DOHH2 (cell line): ENCODE data around the gene MELTF.

Source experiments
- CTCF ChIP-seq: fragments of 200-600 bp; sonication (generic); IDR thresholded peaks from one replicate; pipeline ENCODE4 v1.5.1; 2014; ENCODE audit warnings: antibody characterized with exemption, mild to moderate bottlenecking, low read depth, low read length; ENCODE audit not compliant: poor library complexity, severe bottlenecking
- EZH2phosphoT487 ChIP-seq: fragments of 200-600 bp; sonication (generic); IDR thresholded peaks from 2 replicates; pipeline ENCODE4 v1.6.1; 2017; ENCODE audit warnings: borderline replicate concordance, mild to moderate bottlenecking, antibody characterized with exemption, low read length, moderate library complexity, mixed read lengths

- no peak for TF ChIP-seq CTCF
- no peak for TF ChIP-seq EZH2phosphoT487
Observed at GRCh38 chr3:197022405-197023231, 7.0 kb downstream of the MELTF start.
